K562 (cell line): ENCODE measurements around the gene TOGARAM2. TPM values are rescaled to one million over a fixed set of nuclear protein-coding genes. Genes with fewer than 3 reads are reported as not detected.

ENCODE experiments used
- ATAC-seq: fragments of 200-7000 bp; cut with Tn5 transposase; 3 replicates; pipeline ENCODE4 v1.9.1; 2020; ENCODE audit warnings: moderate library complexity
- BruUV-seq: library from RNA; stranded (reverse); fragments of 400-500 nt; replicated peaks from 2 replicates; lab custom pipeline; 2021; lab: Mats Ljungman, UMichigan
- CTCF ChIA-PET: fragments of 300-600 bp; formaldehyde crosslinking; extraction: SDS; loops from one replicate; lab custom pipeline; 2021; ENCODE audit warnings: low intra/inter-chr PET ratio; lab: Yijun Ruan, JAX
- POLR2A ChIA-PET: fragments of 300-600, 350-650 bp; sonication (Branson Sonifier 250); formaldehyde crosslinking; extraction: SDS; loops from one replicate; lab custom pipeline; 2021; ENCODE audit warnings: antibody characterized with exemption, inconsistent platforms; lab: Yijun Ruan, JAX
- DNase-seq, 4 experiments: peaks; one replicate each; pipeline versions ENCODE4 v3.0.0 to v3.0.0-alpha.2; 2011 to 2018; ENCODE audit warnings: low spot score in 3 of 4, mixed read lengths in 3 of 4; ENCODE audit errors: extremely low read depth in 1 of 4
- FAIRE-seq: peaks from 2 replicates; lab custom pipeline; 2011; peaks lifted over from hg19 to GRCh38; lab: Jason Lieb, UNC
- H2AFZ ChIP-seq: 2 replicates; pipeline ENCODE4 v1.6.0; 2011; ENCODE audit warnings: low read depth, low read length, control low read depth, inconsistent platforms
- H3K27ac ChIP-seq: fragments of 200-600 bp; 3 replicates; pipeline ENCODE4 v1.8.0; 2011; ENCODE audit warnings: low read depth, mild to moderate bottlenecking, control low read depth, inconsistent platforms, low read length, moderate library complexity, mixed read lengths; ENCODE audit errors: extremely low read depth
- H3K27me3 ChIP-seq, 2 experiments: fragments of 300-600 bp in 1 of 2; 2 replicates in 1 of 2; 3 replicates in 1 of 2; pipeline versions ENCODE4 v1.6.0 to v1.8.0; 2011; ENCODE audit warnings: inconsistent platforms in 2 of 2, low read length in 2 of 2, mild to moderate bottlenecking in 1 of 2, mixed read lengths in 1 of 2, moderate library complexity in 1 of 2; ENCODE audit not compliant: control insufficient read depth in 2 of 2, insufficient read depth in 2 of 2
- H3K36me3 ChIP-seq: fragments of 300-600 bp; 3 replicates; pipeline ENCODE4 v1.8.0; 2011; ENCODE audit warnings: mild to moderate bottlenecking, low read length, inconsistent platforms; ENCODE audit not compliant: control insufficient read depth, insufficient read depth
- H3K4me1 ChIP-seq, 2 experiments: fragments of 200-600 bp in 1 of 2; replicated peaks in 1 of 2; 2 replicates in 1 of 2; 3 replicates in 1 of 2; pipeline versions ENCODE4 v1.5.1 to v1.8.0; 2011; ENCODE audit warnings: inconsistent platforms in 2 of 2, low read length in 2 of 2, mild to moderate bottlenecking in 1 of 2, mixed read lengths in 1 of 2, moderate library complexity in 1 of 2; ENCODE audit not compliant: control insufficient read depth in 2 of 2, insufficient read depth in 2 of 2
- H3K4me2 ChIP-seq: 2 replicates; pipeline ENCODE4 v1.6.1; 2011; ENCODE audit warnings: low read length, control low read depth, inconsistent platforms, mixed read lengths; ENCODE audit not compliant: insufficient read depth
- H3K4me3 ChIP-seq: fragments of 200-600 bp; sonication (generic), shearing (Covaris generic); 2 replicates; pipeline ENCODE4 v1.5.1; 2016; ENCODE audit warnings: control low read depth, inconsistent platforms
- H3K79me2 ChIP-seq: fragments of 200-600 bp; 3 replicates; pipeline ENCODE4 v1.8.0; 2011; ENCODE audit warnings: low read length, inconsistent platforms; ENCODE audit not compliant: control insufficient read depth, insufficient read depth
- H3K9ac ChIP-seq, 2 experiments: 2 replicates each; pipeline versions ENCODE4 v1.6.0 to v1.6.1; 2011; ENCODE audit warnings: low read depth in 2 of 2, low read length in 2 of 2, control low read depth in 1 of 2, inconsistent platforms in 1 of 2, mild to moderate bottlenecking in 1 of 2, mixed read lengths in 1 of 2; ENCODE audit not compliant: insufficient read depth in 1 of 2
- H3K9me1 ChIP-seq: one replicate; pipeline ENCODE4 v1.6.0; 2011; ENCODE audit warnings: inconsistent platforms, mild to moderate bottlenecking, low read length, moderate library complexity; ENCODE audit not compliant: control insufficient read depth, insufficient read depth
- H3K9me3 ChIP-seq: replicated peaks from 2 replicates; pipeline ENCODE4 v1.5.1; 2011; ENCODE audit warnings: low read depth, low read length, inconsistent platforms; ENCODE audit not compliant: control insufficient read depth, insufficient read depth
- H4K20me1 ChIP-seq: replicated peaks from 2 replicates; pipeline ENCODE4 v1.6.1; 2011; ENCODE audit warnings: low read length, inconsistent platforms, mixed read lengths; ENCODE audit not compliant: control insufficient read depth, insufficient read depth
- GTF2F1 ChIP-seq: IDR thresholded peaks from 2 replicates; pipeline ENCODE4 v1.6.1; 2011; ENCODE audit warnings: low read depth, low read length, improper control_type of control experiment
- KAT2B ChIP-seq: IDR thresholded peaks from one replicate; pipeline ENCODE4 v1.6.1; 2012; ENCODE audit warnings: low read depth, mild to moderate bottlenecking, control low read depth, inconsistent platforms, low read length, moderate library complexity
- TARDBP ChIP-seq: fragments of 450-650 bp; IDR thresholded peaks from 2 replicates; pipeline ENCODE4 v1.6.1; 2016
- ZBTB1 ChIP-seq: sonication (generic); formaldehyde crosslinking; IDR thresholded peaks from 2 replicates; pipeline ENCODE4 v1.8.1; 2023; ENCODE audit warnings: missing genetic modification reagents, low read depth, mild to moderate bottlenecking, borderline replicate concordance
- WGBS: fragments of 100-300 bp; shearing (Covaris generic); methylation state at CpG from one replicate; pipeline ENCODE4 v1.1.6; 2016; ENCODE audit warnings: low coverage, mixed read lengths; ENCODE audit not compliant: insufficient coverage; ENCODE audit errors: missing lambda C conversion rate; 5-methylcytosine and 5-hydroxymethylcytosine counted together
- in situ Hi-C: fragments of 300-500 bp; cut with MboI; formaldehyde crosslinking; loops from 4 replicates; pipeline ENCODE4 v1.15.0; 2018; ENCODE audit warnings: inconsistent platforms, mixed read lengths
- intact Hi-C: fragments of 100-400 bp; cut with micrococcal nuclease; formaldehyde crosslinking; loops from 2 replicates; pipeline ENCODE4 v1.14.2; 2022
- polyA plus RNA-seq, 8 experiments: library from polyadenylated mRNA; depleted of rRNA in 4 of 8; stranded (reverse) in 5 of 8; unstranded in 3 of 8; fragments of >200 nt; fragmentation: Nextera tagmentation in 2 of 8; fragmentation: Illumina TruSeq in 1 of 8; extraction: Ambion mirVana in 2 of 8; extraction: Trizol in 1 of 8; gene quantifications; 2 replicates each; pipeline versions ENCODE4 v1.2.1 to v1.2.3, GENCODE V29; 2011 to 2014; ENCODE audit warnings: inconsistent platforms in 1 of 8, missing spikeins in 1 of 8
- total RNA-seq, 7 experiments: library from RNA; depleted of rRNA in 6 of 7; stranded (reverse); fragments of >200 nt in 6 of 7; fragmentation: Illumina TruSeq in 2 of 7; extraction: Trizol in 2 of 7; gene quantifications; 2 replicates each; pipeline versions ENCODE4 v1.2.1 to v1.2.3, GENCODE V29; 2011 to 2021; ENCODE audit warnings: low replicate concordance in 1 of 7
- TF ChIP-seq, protein P1 (sequence below): sonication (generic); formaldehyde crosslinking; IDR thresholded peaks from 2 replicates; pipeline ENCODE4 v1.8.0; 2023; ENCODE audit warnings: missing genetic modification reagents, mild to moderate bottlenecking, borderline replicate concordance
- TF ChIP-seq, protein P2 (sequence below): fragments of 200-600 bp; sonication (generic); IDR thresholded peaks from one replicate; pipeline ENCODE4 v1.6.1; 2012; ENCODE audit warnings: mild to moderate bottlenecking, low read depth, low read length, inconsistent platforms

TOGARAM2 gene
- total and polyA plus RNA-seq, 9 of the 15 experiments (the other 6 are each of a cell fraction or from before 2014, with no cell fraction given): not detected

- Histone ChIP-seq H3K79me2 (no peaks in the 10 kb centered on the region), H3K4me3 (no peak overlapping the region), H3K27me3 (no peaks in the 10 kb centered on the region), H4K20me1 (no peaks in the 10 kb centered on the region), H3K27ac (no peak overlapping the region), H3K9ac (no peak overlapping the region), H3K9me1 (no peaks in the 10 kb centered on the region), H3K9me3 (peaks cover 3% of the 10 kb centered on the region), H3K4me2 (no peak overlapping the region), H2AFZ (no peak overlapping the region), H3K36me3 (peaks cover 48% of the 10 kb centered on the region), H3K4me1 (peaks cover 5 to 6% of the 10 kb centered on the region in 2 experiments; a peak in 3 of 5 replicates)
- DNase-seq (no peak), ATAC-seq (no peak), FAIRE-seq (no peak)
- CTCF ChIA-PET: no interaction called here
- WGBS: 69% methylated on average over 1 of the region's 1 CpG
- BruUV-seq: no TSS peak
- POLR2A ChIA-PET: interaction anchor here (0.6 to 1.4 kb wide), 2 partner anchors 129 to 1198 kb away, joined by 3 to 6 read pairs; no protein-coding TSS in a partner anchor
- in situ Hi-C loops: no loop called here
- intact Hi-C loops: no loop called here
- TF ChIP-seq, protein P1, sequence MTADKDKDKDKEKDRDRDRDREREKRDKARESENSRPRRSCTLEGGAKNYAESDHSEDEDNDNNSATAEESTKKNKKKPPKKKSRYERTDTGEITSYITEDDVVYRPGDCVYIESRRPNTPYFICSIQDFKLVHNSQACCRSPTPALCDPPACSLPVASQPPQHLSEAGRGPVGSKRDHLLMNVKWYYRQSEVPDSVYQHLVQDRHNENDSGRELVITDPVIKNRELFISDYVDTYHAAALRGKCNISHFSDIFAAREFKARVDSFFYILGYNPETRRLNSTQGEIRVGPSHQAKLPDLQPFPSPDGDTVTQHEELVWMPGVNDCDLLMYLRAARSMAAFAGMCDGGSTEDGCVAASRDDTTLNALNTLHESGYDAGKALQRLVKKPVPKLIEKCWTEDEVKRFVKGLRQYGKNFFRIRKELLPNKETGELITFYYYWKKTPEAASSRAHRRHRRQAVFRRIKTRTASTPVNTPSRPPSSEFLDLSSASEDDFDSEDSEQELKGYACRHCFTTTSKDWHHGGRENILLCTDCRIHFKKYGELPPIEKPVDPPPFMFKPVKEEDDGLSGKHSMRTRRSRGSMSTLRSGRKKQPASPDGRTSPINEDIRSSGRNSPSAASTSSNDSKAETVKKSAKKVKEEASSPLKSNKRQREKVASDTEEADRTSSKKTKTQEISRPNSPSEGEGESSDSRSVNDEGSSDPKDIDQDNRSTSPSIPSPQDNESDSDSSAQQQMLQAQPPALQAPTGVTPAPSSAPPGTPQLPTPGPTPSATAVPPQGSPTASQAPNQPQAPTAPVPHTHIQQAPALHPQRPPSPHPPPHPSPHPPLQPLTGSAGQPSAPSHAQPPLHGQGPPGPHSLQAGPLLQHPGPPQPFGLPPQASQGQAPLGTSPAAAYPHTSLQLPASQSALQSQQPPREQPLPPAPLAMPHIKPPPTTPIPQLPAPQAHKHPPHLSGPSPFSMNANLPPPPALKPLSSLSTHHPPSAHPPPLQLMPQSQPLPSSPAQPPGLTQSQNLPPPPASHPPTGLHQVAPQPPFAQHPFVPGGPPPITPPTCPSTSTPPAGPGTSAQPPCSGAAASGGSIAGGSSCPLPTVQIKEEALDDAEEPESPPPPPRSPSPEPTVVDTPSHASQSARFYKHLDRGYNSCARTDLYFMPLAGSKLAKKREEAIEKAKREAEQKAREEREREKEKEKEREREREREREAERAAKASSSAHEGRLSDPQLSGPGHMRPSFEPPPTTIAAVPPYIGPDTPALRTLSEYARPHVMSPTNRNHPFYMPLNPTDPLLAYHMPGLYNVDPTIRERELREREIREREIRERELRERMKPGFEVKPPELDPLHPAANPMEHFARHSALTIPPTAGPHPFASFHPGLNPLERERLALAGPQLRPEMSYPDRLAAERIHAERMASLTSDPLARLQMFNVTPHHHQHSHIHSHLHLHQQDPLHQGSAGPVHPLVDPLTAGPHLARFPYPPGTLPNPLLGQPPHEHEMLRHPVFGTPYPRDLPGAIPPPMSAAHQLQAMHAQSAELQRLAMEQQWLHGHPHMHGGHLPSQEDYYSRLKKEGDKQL (CRISPR knock-in tag): no peak
- TF ChIP-seq ZBTB1 (CRISPR knock-in tag): no peak
- TF ChIP-seq GTF2F1: no peak
- no peak for TF ChIP-seq KAT2B
- TF ChIP-seq, protein P2, sequence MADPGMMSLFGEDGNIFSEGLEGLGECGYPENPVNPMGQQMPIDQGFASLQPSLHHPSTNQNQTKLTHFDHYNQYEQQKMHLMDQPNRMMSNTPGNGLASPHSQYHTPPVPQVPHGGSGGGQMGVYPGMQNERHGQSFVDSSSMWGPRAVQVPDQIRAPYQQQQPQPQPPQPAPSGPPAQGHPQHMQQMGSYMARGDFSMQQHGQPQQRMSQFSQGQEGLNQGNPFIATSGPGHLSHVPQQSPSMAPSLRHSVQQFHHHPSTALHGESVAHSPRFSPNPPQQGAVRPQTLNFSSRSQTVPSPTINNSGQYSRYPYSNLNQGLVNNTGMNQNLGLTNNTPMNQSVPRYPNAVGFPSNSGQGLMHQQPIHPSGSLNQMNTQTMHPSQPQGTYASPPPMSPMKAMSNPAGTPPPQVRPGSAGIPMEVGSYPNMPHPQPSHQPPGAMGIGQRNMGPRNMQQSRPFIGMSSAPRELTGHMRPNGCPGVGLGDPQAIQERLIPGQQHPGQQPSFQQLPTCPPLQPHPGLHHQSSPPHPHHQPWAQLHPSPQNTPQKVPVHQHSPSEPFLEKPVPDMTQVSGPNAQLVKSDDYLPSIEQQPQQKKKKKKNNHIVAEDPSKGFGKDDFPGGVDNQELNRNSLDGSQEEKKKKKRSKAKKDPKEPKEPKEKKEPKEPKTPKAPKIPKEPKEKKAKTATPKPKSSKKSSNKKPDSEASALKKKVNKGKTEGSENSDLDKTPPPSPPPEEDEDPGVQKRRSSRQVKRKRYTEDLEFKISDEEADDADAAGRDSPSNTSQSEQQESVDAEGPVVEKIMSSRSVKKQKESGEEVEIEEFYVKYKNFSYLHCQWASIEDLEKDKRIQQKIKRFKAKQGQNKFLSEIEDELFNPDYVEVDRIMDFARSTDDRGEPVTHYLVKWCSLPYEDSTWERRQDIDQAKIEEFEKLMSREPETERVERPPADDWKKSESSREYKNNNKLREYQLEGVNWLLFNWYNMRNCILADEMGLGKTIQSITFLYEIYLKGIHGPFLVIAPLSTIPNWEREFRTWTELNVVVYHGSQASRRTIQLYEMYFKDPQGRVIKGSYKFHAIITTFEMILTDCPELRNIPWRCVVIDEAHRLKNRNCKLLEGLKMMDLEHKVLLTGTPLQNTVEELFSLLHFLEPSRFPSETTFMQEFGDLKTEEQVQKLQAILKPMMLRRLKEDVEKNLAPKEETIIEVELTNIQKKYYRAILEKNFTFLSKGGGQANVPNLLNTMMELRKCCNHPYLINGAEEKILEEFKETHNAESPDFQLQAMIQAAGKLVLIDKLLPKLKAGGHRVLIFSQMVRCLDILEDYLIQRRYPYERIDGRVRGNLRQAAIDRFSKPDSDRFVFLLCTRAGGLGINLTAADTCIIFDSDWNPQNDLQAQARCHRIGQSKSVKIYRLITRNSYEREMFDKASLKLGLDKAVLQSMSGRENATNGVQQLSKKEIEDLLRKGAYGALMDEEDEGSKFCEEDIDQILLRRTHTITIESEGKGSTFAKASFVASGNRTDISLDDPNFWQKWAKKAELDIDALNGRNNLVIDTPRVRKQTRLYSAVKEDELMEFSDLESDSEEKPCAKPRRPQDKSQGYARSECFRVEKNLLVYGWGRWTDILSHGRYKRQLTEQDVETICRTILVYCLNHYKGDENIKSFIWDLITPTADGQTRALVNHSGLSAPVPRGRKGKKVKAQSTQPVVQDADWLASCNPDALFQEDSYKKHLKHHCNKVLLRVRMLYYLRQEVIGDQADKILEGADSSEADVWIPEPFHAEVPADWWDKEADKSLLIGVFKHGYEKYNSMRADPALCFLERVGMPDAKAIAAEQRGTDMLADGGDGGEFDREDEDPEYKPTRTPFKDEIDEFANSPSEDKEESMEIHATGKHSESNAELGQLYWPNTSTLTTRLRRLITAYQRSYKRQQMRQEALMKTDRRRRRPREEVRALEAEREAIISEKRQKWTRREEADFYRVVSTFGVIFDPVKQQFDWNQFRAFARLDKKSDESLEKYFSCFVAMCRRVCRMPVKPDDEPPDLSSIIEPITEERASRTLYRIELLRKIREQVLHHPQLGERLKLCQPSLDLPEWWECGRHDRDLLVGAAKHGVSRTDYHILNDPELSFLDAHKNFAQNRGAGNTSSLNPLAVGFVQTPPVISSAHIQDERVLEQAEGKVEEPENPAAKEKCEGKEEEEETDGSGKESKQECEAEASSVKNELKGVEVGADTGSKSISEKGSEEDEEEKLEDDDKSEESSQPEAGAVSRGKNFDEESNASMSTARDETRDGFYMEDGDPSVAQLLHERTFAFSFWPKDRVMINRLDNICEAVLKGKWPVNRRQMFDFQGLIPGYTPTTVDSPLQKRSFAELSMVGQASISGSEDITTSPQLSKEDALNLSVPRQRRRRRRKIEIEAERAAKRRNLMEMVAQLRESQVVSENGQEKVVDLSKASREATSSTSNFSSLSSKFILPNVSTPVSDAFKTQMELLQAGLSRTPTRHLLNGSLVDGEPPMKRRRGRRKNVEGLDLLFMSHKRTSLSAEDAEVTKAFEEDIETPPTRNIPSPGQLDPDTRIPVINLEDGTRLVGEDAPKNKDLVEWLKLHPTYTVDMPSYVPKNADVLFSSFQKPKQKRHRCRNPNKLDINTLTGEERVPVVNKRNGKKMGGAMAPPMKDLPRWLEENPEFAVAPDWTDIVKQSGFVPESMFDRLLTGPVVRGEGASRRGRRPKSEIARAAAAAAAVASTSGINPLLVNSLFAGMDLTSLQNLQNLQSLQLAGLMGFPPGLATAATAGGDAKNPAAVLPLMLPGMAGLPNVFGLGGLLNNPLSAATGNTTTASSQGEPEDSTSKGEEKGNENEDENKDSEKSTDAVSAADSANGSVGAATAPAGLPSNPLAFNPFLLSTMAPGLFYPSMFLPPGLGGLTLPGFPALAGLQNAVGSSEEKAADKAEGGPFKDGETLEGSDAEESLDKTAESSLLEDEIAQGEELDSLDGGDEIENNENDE: no peak
- no peak for TF ChIP-seq TARDBP
Measured at GRCh38 chr2:28949190-28949589, 31.9 kb upstream of the TOGARAM2 start.
